SK-N-SH treated with all-trans-retinoic acid at 6 μM for 48 hours (cell line): Measurements from ENCODE around the gene TPSD1.

Experiments
- ATAC-seq: fragments of 200-7000 bp; cut with Tn5 transposase; 3 replicates; pipeline ENCODE4 v1.9.1; 2020; ENCODE audit warnings: mild to moderate bottlenecking, moderate library complexity
- ARNTL ChIP-seq: fragments of 450-650 bp; formaldehyde crosslinking; IDR thresholded peaks from 2 replicates; pipeline ENCODE4 v1.5.0; 2020; ENCODE audit warnings: low read depth, mild to moderate bottlenecking, moderate library complexity, borderline replicate concordance
- CREB5 ChIP-seq: fragments of 250-450 bp; sonication (Bioruptor Pico); IDR thresholded peaks from 2 replicates; pipeline ENCODE4 v1.5.1; 2020; ENCODE audit warnings: low read depth, mild to moderate bottlenecking, moderate library complexity
- CSDC2 ChIP-seq: fragments of 250-450 bp; sonication (Bioruptor Pico); IDR thresholded peaks from 2 replicates; pipeline ENCODE4 v1.5.0; 2020; ENCODE audit warnings: mild to moderate bottlenecking, moderate library complexity
- CSRNP3 ChIP-seq: fragments of 250-450 bp; sonication (Bioruptor Pico); IDR thresholded peaks from 2 replicates; pipeline ENCODE4 v1.5.1; 2021; ENCODE audit warnings: mild to moderate bottlenecking, moderate library complexity
- ESRRG ChIP-seq: fragments of 250-450 bp; sonication (Bioruptor Pico); IDR thresholded peaks from 2 replicates; pipeline ENCODE4 v1.6.1; 2021; ENCODE audit warnings: mild to moderate bottlenecking
- GLIS3 ChIP-seq: fragments of 250-450 bp; sonication (Bioruptor Pico); IDR thresholded peaks from 2 replicates; pipeline ENCODE4 v1.5.0; 2020; ENCODE audit warnings: mild to moderate bottlenecking, moderate library complexity
- ISL1 ChIP-seq: fragments of 250-450 bp; sonication (Bioruptor Pico); IDR thresholded peaks from 2 replicates; pipeline ENCODE4 v2.1.2; 2022; ENCODE audit warnings: mild to moderate bottlenecking, moderate library complexity
- OSR1 ChIP-seq: fragments of 250-450 bp; sonication (Bioruptor Pico); IDR thresholded peaks from 2 replicates; pipeline ENCODE4 v1.8.0; 2022; ENCODE audit warnings: moderate library complexity, mild to moderate bottlenecking, inconsistent platforms
- PATZ1 ChIP-seq: fragments of 250-450 bp; sonication (Bioruptor Pico); IDR thresholded peaks from 2 replicates; pipeline ENCODE4 v1.8.0; 2020; ENCODE audit warnings: mild to moderate bottlenecking, moderate library complexity, borderline replicate concordance
- POU6F1 ChIP-seq: fragments of 250-450 bp; sonication (Bioruptor Pico); IDR thresholded peaks from 2 replicates; pipeline ENCODE4 v1.8.0; 2021; ENCODE audit warnings: low read depth, mild to moderate bottlenecking, moderate library complexity, borderline replicate concordance
- PPARA ChIP-seq: fragments of 250-450 bp; sonication (Bioruptor Pico); IDR thresholded peaks from 2 replicates; pipeline ENCODE4 v1.5.0; 2020; ENCODE audit warnings: mild to moderate bottlenecking, borderline replicate concordance
- RARB ChIP-seq: fragments of 250-450 bp; sonication (Bioruptor Pico); IDR thresholded peaks from 2 replicates; pipeline ENCODE4 v1.8.0; 2021; ENCODE audit warnings: mild to moderate bottlenecking, moderate library complexity
- SNAI2 ChIP-seq: fragments of 250-450 bp; sonication (Bioruptor Pico); IDR thresholded peaks from 2 replicates; pipeline ENCODE4 v1.5.0; 2020; ENCODE audit warnings: mild to moderate bottlenecking, moderate library complexity
- TCF4 ChIP-seq: fragments of 250-450 bp; sonication (Bioruptor Pico); IDR thresholded peaks from 2 replicates; pipeline ENCODE4 v1.8.0; 2021; ENCODE audit warnings: mild to moderate bottlenecking, moderate library complexity, borderline replicate concordance
- TOX ChIP-seq: fragments of 250-450 bp; sonication (Bioruptor Pico); IDR thresholded peaks from 2 replicates; pipeline ENCODE4 v1.8.0; 2021; ENCODE audit warnings: mild to moderate bottlenecking, moderate library complexity, borderline replicate concordance
- TSHZ2 ChIP-seq: fragments of 250-450 bp; sonication (Bioruptor Pico); IDR thresholded peaks from 2 replicates; pipeline ENCODE4 v1.5.0; 2020; ENCODE audit warnings: mild to moderate bottlenecking, moderate library complexity
- ZC3H10 ChIP-seq: fragments of 250-450 bp; sonication (Bioruptor Pico); IDR thresholded peaks from 2 replicates; pipeline ENCODE4 v1.5.1; 2021; ENCODE audit warnings: mild to moderate bottlenecking, moderate library complexity
- ZFP3 ChIP-seq: fragments of 250-450 bp; sonication (Bioruptor Pico); IDR thresholded peaks from 2 replicates; pipeline ENCODE4 v1.5.0; 2020; ENCODE audit warnings: mild to moderate bottlenecking, moderate library complexity
- ZFP30 ChIP-seq: fragments of 450-650 bp; formaldehyde crosslinking; IDR thresholded peaks from 2 replicates; pipeline ENCODE4 v1.5.0; 2022; ENCODE audit warnings: mild to moderate bottlenecking, moderate library complexity
- ZNF565 ChIP-seq: fragments of 450-650 bp; formaldehyde crosslinking; conservative IDR thresholded peaks from 2 replicates; pipeline ENCODE4 v1.5.0; 2020; ENCODE audit warnings: low read depth, mild to moderate bottlenecking, moderate library complexity
- ZNF70 ChIP-seq: fragments of 450-650 bp; formaldehyde crosslinking; IDR thresholded peaks from 2 replicates; pipeline ENCODE4 v1.5.0; 2020; ENCODE audit warnings: mild to moderate bottlenecking, moderate library complexity
- ZNF8 ChIP-seq: fragments of 450-650 bp; formaldehyde crosslinking; IDR thresholded peaks from 2 replicates; pipeline ENCODE4 v1.5.0; 2020; ENCODE audit warnings: mild to moderate bottlenecking, moderate library complexity

The TPSD1 gene

GRCh38 chr16:1218061-1218929 is 37.6 kb upstream of the TPSD1 start:
- ATAC-seq: no peak
- TF ChIP-seq RARB (CRISPR knock-in tag): no peak
- TF ChIP-seq CSDC2 (CRISPR knock-in tag): no peak
- no peak for TF ChIP-seq ZC3H10 (CRISPR knock-in tag)
- no peak for TF ChIP-seq ZFP30 (CRISPR knock-in tag)
- no peak for TF ChIP-seq TOX (CRISPR knock-in tag)
- no peak for TF ChIP-seq GLIS3 (CRISPR knock-in tag)
- no peak for TF ChIP-seq TSHZ2 (CRISPR knock-in tag)
- no peak for TF ChIP-seq PPARA (CRISPR knock-in tag)
- TF ChIP-seq SNAI2 (CRISPR knock-in tag): no peak
- no peak for TF ChIP-seq CSRNP3 (CRISPR knock-in tag)
- TF ChIP-seq ZFP3 (CRISPR knock-in tag): no peak
- TF ChIP-seq ESRRG (CRISPR knock-in tag): no peak
- TF ChIP-seq ARNTL: no peak
- TF ChIP-seq CREB5 (CRISPR knock-in tag): no peak
- no peak for TF ChIP-seq OSR1 (CRISPR knock-in tag)
- no peak for TF ChIP-seq ZNF565 (CRISPR knock-in tag)
- TF ChIP-seq, all 23 proteins: peak for 0

GRCh38 chr16:1218930-1219611 is 36.8 kb upstream of the TPSD1 start:
- no peak for ATAC-seq
- TF ChIP-seq ZNF70 (CRISPR knock-in tag) (no peak), PPARA (CRISPR knock-in tag) (no peak), CREB5 (CRISPR knock-in tag) (no peak), ZFP3 (CRISPR knock-in tag) (no peak), PATZ1 (CRISPR knock-in tag) (no peak), ZNF8 (no peak), ISL1 (no peak), ESRRG (CRISPR knock-in tag) (no peak), POU6F1 (no peak), TOX (CRISPR knock-in tag) (no peak), TCF4 (no peak), OSR1 (CRISPR knock-in tag) (no peak)
